CD4-positive, alpha-beta T cell treated with Interleukin-10 for 1 hour (primary cell): ENCODE results near the gene SDHAF2.
"Not testable (repeated sequence)": the region's sequence is repeated elsewhere in the genome, so short reads cannot be mapped to it uniquely, and the experiment has no call there.

Experiments
- DNase-seq: peaks from one replicate; pipeline ENCODE4 v3.0.0-alpha.2; 2020

SDHAF2 gene

GRCh38 chr11:61477126-61477525 is 47.2 kb downstream of the SDHAF2 start:
- DNase-seq: no peak

- peak; percentile 53 for DNase-seq
Observed at GRCh38 chr11:61477727-61478148, 47.8 kb downstream of the SDHAF2 start.

GRCh38 chr11:61479360-61480058 is 49.6 kb downstream of the SDHAF2 start:
- DNase-seq: not testable (repeated sequence)

GRCh38 chr11:61480261-61480993 is 50.5 kb downstream of the SDHAF2 start:
- no peak for DNase-seq

GRCh38 chr11:61480994-61481335 is 51.0 kb downstream of the SDHAF2 start:
- no peak for DNase-seq

- DNase-seq: no peak
Observed at GRCh38 chr11:61481806-61482205, 51.9 kb downstream of the SDHAF2 start.

- no peak for DNase-seq
Observed at GRCh38 chr11:61482513-61482912, 52.6 kb downstream of the SDHAF2 start.

- DNase-seq: no peak
Observed at GRCh38 chr11:61484541-61484940, 54.6 kb downstream of the SDHAF2 start.

GRCh38 chr11:61485080-61485479 is 55.2 kb downstream of the SDHAF2 start:
- DNase-seq: no peak

GRCh38 chr11:61486011-61486620 is 56.2 kb downstream of the SDHAF2 start:
- no peak for DNase-seq

- DNase-seq: no peak
Observed at GRCh38 chr11:61486779-61487178, 56.9 kb downstream of the SDHAF2 start.

GRCh38 chr11:61487342-61488025 is 57.6 kb downstream of the SDHAF2 start:
- no peak for DNase-seq

GRCh38 chr11:61488651-61489291 is 58.8 kb downstream of the SDHAF2 start:
- DNase-seq: no peak

GRCh38 chr11:61489833-61490721 is 60.2 kb downstream of the SDHAF2 start:
- no peak for DNase-seq

- no peak for DNase-seq
Observed at GRCh38 chr11:61491736-61492395, 61.9 kb downstream of the SDHAF2 start.

- no peak for DNase-seq
Observed at GRCh38 chr11:61494381-61494961, 64.5 kb downstream of the SDHAF2 start.

GRCh38 chr11:61495801-61496601 is 66.1 kb downstream of the SDHAF2 start:
- DNase-seq: no peak
